WERI-Rb-1 (cell line): ENCODE results near the gene DOCK11.

ENCODE experiments used
- DNase-seq: peaks from one replicate; pipeline ENCODE4 v3.0.0-alpha.2; 2020
- H3K27ac ChIP-seq: fragments of 250-450 bp; sonication (Bioruptor Pico); 2 replicates; pipeline ENCODE4 v1.5.1; 2020; ENCODE audit warnings: mild to moderate bottlenecking, moderate library complexity
- H3K27me3 ChIP-seq: fragments of 250-450 bp; sonication (Bioruptor Pico); 2 replicates; pipeline ENCODE4 v1.5.1; 2021; ENCODE audit warnings: mild to moderate bottlenecking, low read depth, moderate library complexity; ENCODE audit not compliant: insufficient read depth, severe bottlenecking
- H3K36me3 ChIP-seq: fragments of 250-450 bp; sonication (Bioruptor Pico); 2 replicates; pipeline ENCODE4 v1.5.1; 2020; ENCODE audit warnings: mild to moderate bottlenecking, moderate library complexity
- H3K4me3 ChIP-seq: 2 replicates; pipeline ENCODE4 v1.5.1; 2011; ENCODE audit warnings: low read depth, mild to moderate bottlenecking, control low read depth, low read length
- H3K9me3 ChIP-seq: fragments of 250-450 bp; sonication (Bioruptor Pico); 2 replicates; pipeline ENCODE4 v1.5.1; 2021; ENCODE audit warnings: mild to moderate bottlenecking, moderate library complexity; ENCODE audit not compliant: severe bottlenecking
- CTCF ChIP-seq: IDR thresholded peaks from 2 replicates; pipeline ENCODE4 v1.5.1; 2011; ENCODE audit warnings: low read depth, mild to moderate bottlenecking, control low read depth, inconsistent platforms, low read length

Gene DOCK11

GRCh38 chrX:118654331-118654730, 158.7 kb downstream of the DOCK11 start:
- Histone ChIP-seq H3K9me3 (no peaks in the 10 kb centered on the region), H3K27ac (no peak overlapping the region), H3K36me3 (no peaks in the 10 kb centered on the region), H3K27me3 (no peaks in the 10 kb centered on the region), H3K4me3 (no peak overlapping the region)
- no peak for DNase-seq
- no peak for TF ChIP-seq CTCF

GRCh38 chrX:118655561-118656246, 160.1 kb downstream of the DOCK11 start:
- H3K27me3 ChIP-seq = no peaks in the 10 kb centered on the region
- H3K36me3 ChIP-seq = no peaks in the 10 kb centered on the region
- no peak for DNase-seq
- no peak for TF ChIP-seq CTCF
- no peak overlapping the region for H3K27ac ChIP-seq
- H3K4me3 ChIP-seq = no peak overlapping the region
- no peaks in the 10 kb centered on the region for H3K9me3 ChIP-seq

DNA sequence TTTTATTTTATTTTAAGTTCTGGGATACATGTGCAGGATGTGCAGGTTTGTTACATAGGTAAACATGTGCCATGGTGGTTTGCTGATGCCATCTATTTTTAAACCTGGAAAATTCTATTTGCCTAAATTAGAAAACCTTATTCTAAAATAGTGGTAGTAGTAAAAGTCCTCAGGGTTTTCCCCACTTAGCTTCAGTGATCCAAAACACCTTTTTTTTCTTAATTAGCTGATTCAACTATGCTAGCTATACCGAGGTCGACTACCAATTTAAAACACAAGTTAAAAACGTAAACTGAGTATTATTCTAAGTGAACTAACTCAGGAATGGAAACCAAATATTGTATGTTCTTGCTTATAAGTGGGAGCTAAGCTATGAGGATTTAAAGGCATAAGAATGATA, 161.8 kb downstream of the DOCK11 start:
- no peak overlapping the region for H3K27ac ChIP-seq
- TF ChIP-seq CTCF = no peak
- no peak for DNase-seq
- H3K9me3 ChIP-seq = no peaks in the 10 kb centered on the region
- no peaks in the 10 kb centered on the region for H3K27me3 ChIP-seq
- no peaks in the 10 kb centered on the region for H3K36me3 ChIP-seq
- H3K4me3 ChIP-seq = no peak overlapping the region

DNA sequence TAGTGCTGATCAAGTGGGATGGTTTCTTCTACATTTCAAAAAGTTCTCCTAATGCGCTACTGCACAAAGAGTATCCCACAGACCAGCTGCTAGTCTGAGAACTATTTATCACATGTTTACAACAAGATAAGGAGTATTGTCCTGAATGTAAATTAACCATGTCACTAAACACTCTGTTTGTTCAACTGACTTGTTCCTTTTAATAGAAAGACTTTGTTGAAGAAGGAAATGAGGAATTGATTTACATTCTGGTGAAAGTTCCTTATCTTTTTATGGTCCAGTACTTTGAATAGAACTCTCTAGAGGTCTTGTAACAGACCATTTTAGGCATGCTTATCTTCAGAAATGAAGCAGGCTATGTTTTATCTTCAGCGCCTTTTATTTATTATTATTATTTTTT, 164.5 kb downstream of the DOCK11 start:
- no peak overlapping the region for H3K27ac ChIP-seq
- H3K27me3 ChIP-seq = no peaks in the 10 kb centered on the region
- no peak for DNase-seq
- no peaks in the 10 kb centered on the region for H3K36me3 ChIP-seq
- no peaks in the 10 kb centered on the region for H3K9me3 ChIP-seq
- TF ChIP-seq CTCF = no peak
- no peak overlapping the region for H3K4me3 ChIP-seq

- no peak for TF ChIP-seq CTCF
- H3K27ac ChIP-seq = no peak overlapping the region
- H3K36me3 ChIP-seq = no peaks in the 10 kb centered on the region
- H3K9me3 ChIP-seq = no peaks in the 10 kb centered on the region
- no peak overlapping the region for H3K4me3 ChIP-seq
- H3K27me3 ChIP-seq = no peaks in the 10 kb centered on the region
- no peak for DNase-seq
These were observed 169.6 kb downstream of the DOCK11 start for GRCh38 chrX:118665204-118665603.

GRCh38 chrX:118666521-118666920, 170.9 kb downstream of the DOCK11 start:
- no peaks in the 10 kb centered on the region for H3K36me3 ChIP-seq
- no peak overlapping the region for H3K27ac ChIP-seq
- no peaks in the 10 kb centered on the region for H3K27me3 ChIP-seq
- no peaks in the 10 kb centered on the region for H3K9me3 ChIP-seq
- TF ChIP-seq CTCF = no peak
- DNase-seq = no peak
- no peak overlapping the region for H3K4me3 ChIP-seq
